Lower leg skin (tissue), 4 donors: ENCODE results near the gene UBL7. TPM values are rescaled to one million over a fixed set of nuclear protein-coding genes. Genes with fewer than 3 reads are reported as not detected.

Experiments
- DNase-seq, 2 donors: peaks; one replicate each; pipeline ENCODE4 v3.0.0-alpha.2; 2019; ENCODE audit warnings: low spot score in 2 of 2
- H3K4me3 ChIP-seq: fragments of 200-600 bp; sonication (generic); 2 replicates; pipeline ENCODE4 v1.5.1; 2017; ENCODE audit warnings: mild to moderate bottlenecking, low read depth; ENCODE audit not compliant: poor library complexity, severe bottlenecking
- CTCF ChIP-seq, 3 donors: fragments of 450-650 bp; IDR thresholded peaks; one replicate each; pipeline ENCODE4 v1.5.1; 2016; ENCODE audit warnings: antibody characterized with exemption in 3 of 3, mild to moderate bottlenecking in 3 of 3, moderate library complexity in 2 of 3
- POLR2A ChIP-seq, 2 donors: fragments of 450-650 bp; IDR thresholded peaks; one replicate each; pipeline ENCODE4 v1.6.1; 2016 to 2017; ENCODE audit warnings: antibody characterized with exemption in 2 of 2, mild to moderate bottlenecking in 1 of 2, moderate library complexity in 1 of 2
- WGBS, 2 donors: methylation state at CpG; one replicate each; pipeline ENCODE4 v1.1.5; 2018; 5-methylcytosine and 5-hydroxymethylcytosine counted together
- intact Hi-C: fragments of 100-400 bp; cut with DNase I; formaldehyde crosslinking; loops from one replicate; pipeline ENCODE4 v1.15.0; 2023; ENCODE audit warnings: low total_unique reads
- total RNA-seq, 4 donors: library from RNA; depleted of rRNA; stranded (reverse); fragments of >200 nt; gene quantifications; one replicate each; pipeline ENCODE4 v1.1.0, GENCODE V29; 2016

Gene UBL7
- total RNA-seq, 4 donors from 2014 or later: 54.4 to 113 (median 82.3) TPM

- DNase-seq: no peak
- intact Hi-C loops: no loop called here
- TF ChIP-seq CTCF (IDR thresholded peaks at IDR 0.05) (no peak), POLR2A (IDR thresholded peaks at IDR 0.05) (no peak)
- H3K4me3 ChIP-seq: no peak overlapping the region
- WGBS, 2 donors: 88 to 95% methylated on average over 3 of the region's 3 CpGs
These were observed 41.3 kb upstream of the UBL7 start for GRCh38 chr15:74502301-74502700.

GRCh38 chr15:74500401-74500800 lies 39.4 kb upstream of the UBL7 start:
- no peak for TF ChIP-seq CTCF (IDR thresholded peaks at IDR 0.05)
- TF ChIP-seq POLR2A (IDR thresholded peaks at IDR 0.05): no peak
- H3K4me3 ChIP-seq: no peak overlapping the region
- 92 to 97% methylated on average over 2 of the region's 2 CpGs for WGBS, 2 donors
- DNase-seq: no peak
- intact Hi-C loops: no loop called here

- no peak for DNase-seq
- WGBS, 2 donors: 90 to 94% methylated on average over 2 of the region's 2 CpGs
- H3K4me3 ChIP-seq: no peak overlapping the region
- intact Hi-C loops: loop anchor here (10.0 kb wide), 1 partner anchor 125 kb away; no protein-coding TSS in a partner anchor
- TF ChIP-seq CTCF (IDR thresholded peaks at IDR 0.05) (no peak), POLR2A (IDR thresholded peaks at IDR 0.05) (no peak)
These were observed 38.4 kb upstream of the UBL7 start for GRCh38 chr15:74499366-74499765.

- DNase-seq: no peak
- H3K4me3 ChIP-seq: no peak overlapping the region
- TF ChIP-seq POLR2A (IDR thresholded peaks at IDR 0.05): no peak
- no peak for TF ChIP-seq CTCF (IDR thresholded peaks at IDR 0.05)
- WGBS, 2 donors: 65 to 66% methylated on average over 2 of the region's 2 CpGs
- intact Hi-C loops: loop anchor here (10.0 kb wide), 1 partner anchor 123 kb away; no protein-coding TSS in a partner anchor
These were observed 36.6 kb upstream of the UBL7 start for GRCh38 chr15:74497584-74497983.

GRCh38 chr15:74496648-74497047 lies 35.7 kb upstream of the UBL7 start:
- H3K4me3 ChIP-seq: no peak overlapping the region
- 83 to 86% methylated on average over 3 of the region's 3 CpGs for WGBS, 2 donors
- intact Hi-C loops: loop anchor here (10.0 kb wide), 1 partner anchor 122 kb away; no protein-coding TSS in a partner anchor
- no peak for DNase-seq
- TF ChIP-seq CTCF (IDR thresholded peaks at IDR 0.05): no peak
- TF ChIP-seq POLR2A (IDR thresholded peaks at IDR 0.05): no peak

- H3K4me3 ChIP-seq: no peak overlapping the region
- WGBS, 2 donors: 96 to 98% methylated on average over 1 of the region's 1 CpG
- DNase-seq: no peak
- TF ChIP-seq CTCF (IDR thresholded peaks at IDR 0.05): no peak
- no peak for TF ChIP-seq POLR2A (IDR thresholded peaks at IDR 0.05)
- intact Hi-C loops: loop anchor here (10.0 kb wide), 1 partner anchor 116 kb away; no protein-coding TSS in a partner anchor
These were observed 29.4 kb upstream of the UBL7 start for GRCh38 chr15:74490339-74490689.
